Inferior parietal cortex (tissue), 1 donor: ENCODE measurements around the gene CPXM2.

ENCODE experiments used
- DNase-seq: peaks from one replicate; pipeline ENCODE4 v3.0.0-alpha.2; 2016; ENCODE audit errors: extremely low spot score

Gene CPXM2

DNA sequence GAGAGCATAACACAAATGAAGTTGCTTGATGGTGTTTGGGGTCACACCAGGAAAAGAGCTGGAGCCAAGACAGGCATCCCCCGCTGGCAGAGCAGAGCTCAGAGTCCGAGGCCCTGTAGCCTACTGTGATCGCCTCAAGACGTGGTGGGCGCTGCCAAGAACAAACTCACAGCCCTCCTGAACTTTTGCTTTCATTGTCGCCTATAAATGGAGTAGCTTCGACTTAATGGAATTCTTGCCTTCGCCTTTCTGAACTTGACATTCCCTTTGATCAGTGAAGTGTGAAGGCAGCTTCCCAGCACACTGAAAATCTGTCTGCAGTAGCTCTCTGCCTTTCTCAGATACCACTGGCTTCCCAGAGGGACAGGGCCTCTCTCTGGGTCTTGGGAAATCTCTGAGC lies 21.3 kb downstream of the CPXM2 start:
- no peak for DNase-seq

DNA sequence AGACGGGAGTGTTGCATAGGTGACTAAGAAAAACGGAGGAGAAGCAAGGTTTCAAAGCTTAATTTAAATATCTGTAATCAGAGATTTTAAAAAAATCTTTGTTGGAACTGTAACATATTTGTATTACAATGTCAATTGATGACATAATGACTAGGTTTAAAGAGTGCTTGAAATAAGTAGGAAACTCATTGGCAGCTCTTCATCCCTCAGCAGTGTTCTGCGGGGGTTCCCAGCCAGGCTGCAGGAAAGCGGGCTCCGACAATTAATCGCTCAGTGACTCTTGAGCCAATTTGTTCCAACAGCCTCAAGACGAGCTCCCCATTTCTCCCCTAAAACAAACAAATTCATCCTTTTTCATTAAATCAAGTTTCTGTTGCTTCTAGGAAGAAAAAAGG lies 22.6 kb downstream of the CPXM2 start:
- no peak for DNase-seq

DNA sequence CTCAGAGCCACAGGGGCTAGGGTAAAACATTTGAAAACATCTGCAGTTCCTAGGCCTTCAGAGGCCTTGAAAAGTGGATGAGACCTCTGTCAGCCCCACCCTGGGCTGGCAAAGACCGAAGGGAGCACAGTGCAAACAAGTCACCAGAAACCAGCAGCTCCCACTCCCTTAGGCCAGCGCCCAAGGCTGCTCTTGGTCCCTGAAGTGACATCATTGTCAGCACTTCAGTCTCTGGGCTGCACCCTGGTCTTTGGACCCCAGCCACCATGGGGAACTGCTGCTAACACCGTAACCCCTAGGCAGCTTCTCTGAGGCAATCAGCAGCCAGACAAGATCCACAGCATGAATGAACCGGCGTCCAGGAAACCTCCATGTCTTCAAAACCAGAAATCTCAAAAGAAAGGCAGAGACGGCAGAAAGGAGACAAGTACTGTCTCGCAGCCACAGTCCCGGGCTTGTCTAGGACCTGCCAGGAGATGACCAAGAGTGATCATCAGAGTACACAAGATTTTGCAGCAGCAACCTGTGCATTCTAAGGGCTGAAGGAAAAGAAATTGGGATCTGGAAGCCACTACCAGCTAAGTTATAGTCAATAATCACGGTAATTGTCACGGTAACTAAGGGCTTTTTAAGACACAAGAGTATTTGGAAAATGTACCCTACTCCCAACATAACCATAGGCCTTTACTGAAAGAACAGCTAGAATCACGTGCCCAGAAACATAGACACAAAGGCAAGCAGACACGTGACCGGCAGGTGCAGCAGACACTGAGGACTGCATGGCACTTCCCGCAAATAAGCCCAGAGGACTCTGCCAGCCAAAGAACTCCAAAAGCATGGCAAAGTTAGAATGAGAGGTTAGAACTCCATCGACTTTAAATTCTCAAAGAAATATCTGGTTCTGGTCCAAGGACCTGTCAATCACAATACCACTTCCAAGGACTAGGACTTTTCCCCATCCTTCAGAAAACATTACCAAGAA lies 23.3 kb downstream of the CPXM2 start:
- DNase-seq, result no peak

DNA sequence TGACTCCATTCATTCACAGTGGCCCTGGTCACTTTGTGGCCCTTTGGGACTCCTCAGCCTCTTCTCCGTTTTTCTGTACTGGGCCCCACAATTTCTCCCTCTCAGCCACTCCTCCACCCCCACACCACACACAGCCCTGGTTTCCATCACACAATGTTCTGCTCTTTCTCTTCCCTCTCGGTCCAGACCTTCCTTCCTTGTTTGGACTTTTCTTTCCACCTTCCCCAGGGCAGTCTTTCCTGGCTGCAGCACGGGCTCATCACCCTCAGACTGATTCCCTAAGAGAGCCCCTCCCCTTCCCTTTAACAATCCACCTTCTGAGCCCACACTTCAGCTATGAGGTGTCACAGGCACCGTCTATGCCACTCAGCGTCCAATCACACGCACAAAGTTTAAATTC lies 25.7 kb downstream of the CPXM2 start:
- DNase-seq, result no peak

DNA sequence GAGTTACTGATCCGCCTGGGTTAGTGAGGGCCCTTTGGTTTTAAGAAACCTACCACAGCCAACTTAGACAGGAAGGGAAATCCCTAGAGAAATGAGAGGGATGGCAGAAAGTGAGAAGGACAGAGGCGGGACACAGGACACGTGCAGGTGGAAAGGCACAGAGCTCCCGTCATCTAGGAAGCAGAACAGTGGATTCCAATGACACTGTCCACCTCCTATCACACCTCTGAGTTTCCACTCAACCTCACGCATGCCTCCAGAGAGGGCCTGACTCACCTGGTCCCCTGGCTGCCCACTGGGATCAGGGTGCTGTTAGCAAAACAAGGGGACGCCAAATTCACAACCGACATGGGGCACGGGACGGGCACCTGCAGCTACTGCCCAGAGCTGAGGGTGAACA lies 26.3 kb downstream of the CPXM2 start:
- DNase-seq, result no peak

DNA sequence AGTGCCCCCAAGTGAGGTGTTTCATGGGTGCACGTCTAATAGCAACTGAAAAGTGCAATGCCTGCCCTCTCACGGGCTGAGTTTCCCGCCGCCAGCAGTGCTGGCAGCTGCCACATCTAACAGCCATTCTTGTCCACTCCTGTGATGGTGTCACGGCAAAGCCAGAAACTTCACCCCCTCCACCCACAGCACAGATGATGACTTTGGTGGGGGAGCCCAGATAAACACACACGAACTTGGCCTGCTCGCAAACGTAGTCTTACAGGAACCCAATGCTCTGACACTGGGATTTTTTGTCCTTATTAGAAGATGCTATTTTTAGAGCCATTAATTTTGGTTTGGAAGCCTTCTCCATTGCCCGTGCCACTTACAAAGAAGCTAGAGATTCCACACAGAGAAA lies 26.7 kb downstream of the CPXM2 start:
- DNase-seq, result no peak

DNA sequence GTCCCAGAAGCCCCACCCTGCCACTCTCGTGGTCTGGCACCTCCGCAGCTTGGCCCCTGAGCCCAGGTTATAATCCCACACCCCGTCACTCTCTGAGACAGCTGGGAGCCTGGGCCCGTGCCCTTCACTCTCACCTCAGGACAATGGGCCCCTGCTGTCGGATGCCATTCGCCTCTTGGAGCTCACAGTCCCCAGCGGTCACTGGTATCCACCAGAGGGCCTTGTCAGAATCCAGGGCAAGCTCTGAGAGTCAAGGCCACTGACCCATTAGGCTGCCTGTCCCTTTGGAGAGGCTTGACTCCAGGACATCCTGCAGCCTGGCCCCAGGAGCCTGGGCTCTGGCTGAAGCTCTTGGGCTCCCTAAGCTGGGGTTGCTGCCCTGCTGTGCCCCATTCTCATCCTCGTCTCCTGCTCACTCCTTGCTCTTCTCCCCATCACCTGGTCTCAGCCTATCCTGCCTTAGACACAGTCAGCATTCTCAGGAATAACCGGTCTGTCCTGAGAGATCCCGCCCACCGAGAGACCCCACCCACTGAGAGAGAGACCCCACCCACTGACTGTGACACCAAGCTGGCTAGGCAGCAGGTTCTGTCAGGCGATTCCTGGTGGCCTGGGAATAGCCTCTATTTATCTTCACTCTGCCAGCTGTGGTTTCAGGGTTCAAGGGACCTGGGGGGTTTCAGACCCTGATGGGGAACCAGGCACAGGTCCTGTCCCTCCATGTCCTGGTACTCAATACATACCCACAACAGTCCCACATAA lies 27.7 kb downstream of the CPXM2 start:
- DNase-seq, result no peak

DNA sequence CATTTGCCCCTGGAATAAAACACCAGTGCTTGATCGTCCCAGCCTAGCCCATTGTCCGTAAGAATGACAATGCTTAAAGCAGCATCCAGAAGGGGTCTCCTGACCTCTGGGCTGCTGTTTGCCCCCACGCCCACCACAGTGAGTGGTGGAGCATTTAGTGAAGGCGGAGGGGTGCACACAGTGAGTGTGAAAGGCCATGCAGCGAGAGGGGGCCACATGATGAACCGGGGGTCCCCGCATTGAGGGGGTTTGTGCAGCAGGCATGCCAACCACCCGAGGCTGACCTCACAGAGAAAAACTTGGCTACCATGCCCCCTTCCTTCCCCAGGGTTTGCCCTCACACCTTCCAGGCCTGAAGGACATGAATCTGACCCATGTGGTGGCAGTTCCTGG lies 28.4 kb downstream of the CPXM2 start:
- DNase-seq, result no peak

DNA sequence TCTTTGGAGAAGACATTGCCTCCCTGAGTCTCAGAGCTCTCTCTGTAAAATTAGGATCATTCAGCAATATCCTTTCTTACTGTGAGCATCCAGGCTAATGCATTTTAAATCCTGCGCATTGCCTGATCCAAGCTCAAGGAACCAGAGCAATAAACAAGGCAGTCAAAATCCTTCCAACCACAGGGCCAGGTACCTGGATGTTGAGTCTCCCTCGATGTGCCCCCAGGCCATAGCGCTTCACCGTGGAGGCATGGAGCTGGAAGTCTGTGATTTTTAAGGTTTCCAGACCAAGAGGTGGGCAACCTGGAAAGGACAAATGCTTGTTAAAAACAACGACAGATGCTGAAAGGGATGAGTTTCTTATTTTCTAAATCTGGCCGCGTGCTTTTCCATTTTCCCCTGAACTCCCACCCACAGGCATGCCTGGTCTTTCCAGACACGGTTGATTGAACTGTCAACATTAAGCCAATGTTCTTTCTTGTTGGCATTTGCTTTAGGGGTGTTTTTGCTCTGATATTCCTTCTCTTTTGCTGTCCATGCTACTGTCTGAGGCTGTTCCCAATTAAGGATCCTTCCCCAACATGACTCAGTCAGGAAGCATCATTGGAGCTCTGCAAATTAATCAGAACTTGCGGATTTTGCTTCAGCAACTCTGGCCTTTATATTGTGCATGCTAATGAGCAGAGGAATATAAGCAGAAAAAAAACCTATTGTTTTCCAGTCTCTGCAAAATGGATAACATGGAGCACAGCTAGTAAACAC lies 29.0 kb downstream of the CPXM2 start:
- DNase-seq, result no peak

DNA sequence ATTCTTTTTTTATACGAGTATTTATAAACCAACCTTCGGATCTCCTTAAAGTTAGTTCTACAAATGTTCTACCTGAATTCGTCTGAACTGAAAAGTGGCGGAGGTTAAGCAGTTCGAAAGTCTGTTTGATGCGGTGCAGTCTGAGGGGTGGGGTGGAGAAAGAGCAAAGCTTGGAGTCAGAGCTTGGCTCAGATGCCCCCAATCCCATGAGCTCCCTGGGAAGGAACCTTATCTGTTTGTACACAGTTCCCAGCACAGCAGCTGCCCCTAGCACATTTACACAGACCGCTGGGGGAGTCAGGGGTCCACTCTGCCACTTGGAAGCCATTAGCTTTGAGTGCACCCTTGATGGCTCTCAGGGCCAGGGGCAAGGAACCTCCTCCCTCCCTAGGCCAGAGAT lies 30.8 kb downstream of the CPXM2 start:
- no peak for DNase-seq

DNA sequence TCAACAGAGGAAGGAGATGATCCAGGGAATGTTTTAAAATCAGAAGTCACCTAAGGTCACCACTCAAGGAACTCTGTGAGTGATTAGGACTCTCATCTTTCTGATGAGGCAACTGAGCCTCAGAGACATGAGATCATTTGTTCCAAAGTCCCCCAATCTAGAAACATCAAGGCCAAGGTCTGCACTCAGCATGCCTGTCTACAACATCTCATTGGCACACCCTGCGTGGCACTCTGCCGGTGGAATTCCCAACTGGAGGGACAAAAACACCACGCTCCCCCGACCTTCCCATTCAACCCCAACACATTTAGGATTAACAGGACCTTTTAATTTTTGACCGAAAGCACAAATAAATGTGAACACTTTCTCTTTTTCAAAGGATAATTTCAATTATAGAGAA lies 31.4 kb downstream of the CPXM2 start:
- DNase-seq, result no peak

DNA sequence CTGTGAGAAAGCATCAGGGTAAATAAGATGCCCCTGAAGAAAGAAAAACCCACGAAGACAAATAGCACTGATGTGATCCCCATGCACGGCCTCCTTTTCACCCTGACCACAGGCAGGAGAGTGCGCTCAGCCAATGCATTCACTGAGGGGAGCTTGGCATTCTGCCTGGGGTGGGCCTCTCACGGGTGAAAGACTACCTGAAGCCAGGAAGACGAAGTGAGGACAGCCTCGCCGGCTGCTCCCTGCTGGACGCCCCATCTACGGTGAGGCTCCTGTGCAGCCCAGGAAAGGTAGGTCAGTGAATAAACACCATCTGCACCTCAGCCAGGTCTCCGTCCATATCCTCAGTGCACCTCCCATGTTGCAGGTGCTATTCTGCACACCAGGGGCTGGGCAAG lies 32.0 kb downstream of the CPXM2 start:
- no peak for DNase-seq

DNA sequence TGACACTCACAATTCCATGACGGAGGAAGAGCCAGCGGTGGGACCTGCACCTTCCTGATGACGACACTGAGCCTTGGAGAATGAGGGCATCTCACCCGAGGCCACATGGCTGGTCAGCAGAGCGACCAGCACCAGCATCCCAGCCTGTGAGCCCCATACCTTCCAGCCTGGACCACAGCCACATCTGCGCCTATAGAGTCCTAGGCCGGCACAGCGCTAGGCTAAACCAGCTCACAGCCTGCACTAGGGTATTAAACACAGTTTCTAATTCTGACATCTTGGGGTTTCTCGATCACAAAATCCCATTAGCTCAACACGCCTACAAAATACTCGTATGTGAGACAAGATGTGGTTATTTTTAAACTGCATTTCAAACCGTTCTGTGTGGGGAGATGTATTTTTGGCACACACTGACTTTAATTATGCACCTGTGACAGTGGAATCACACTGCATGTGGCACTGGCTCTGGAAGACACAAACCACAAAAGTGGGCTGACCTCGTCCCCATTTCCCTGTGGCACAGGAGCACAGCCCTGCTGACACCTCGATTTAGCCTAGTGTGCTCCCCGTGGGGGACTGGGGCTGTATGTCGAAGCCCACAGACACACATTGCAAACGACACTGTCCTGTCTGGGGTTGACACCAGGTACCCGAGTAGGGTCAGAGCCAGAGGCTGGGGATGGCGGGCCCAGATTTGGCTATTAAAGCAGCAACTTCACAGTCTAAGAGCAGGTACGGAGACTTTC lies 32.5 kb downstream of the CPXM2 start:
- DNase-seq, result peak; percentile 14

DNA sequence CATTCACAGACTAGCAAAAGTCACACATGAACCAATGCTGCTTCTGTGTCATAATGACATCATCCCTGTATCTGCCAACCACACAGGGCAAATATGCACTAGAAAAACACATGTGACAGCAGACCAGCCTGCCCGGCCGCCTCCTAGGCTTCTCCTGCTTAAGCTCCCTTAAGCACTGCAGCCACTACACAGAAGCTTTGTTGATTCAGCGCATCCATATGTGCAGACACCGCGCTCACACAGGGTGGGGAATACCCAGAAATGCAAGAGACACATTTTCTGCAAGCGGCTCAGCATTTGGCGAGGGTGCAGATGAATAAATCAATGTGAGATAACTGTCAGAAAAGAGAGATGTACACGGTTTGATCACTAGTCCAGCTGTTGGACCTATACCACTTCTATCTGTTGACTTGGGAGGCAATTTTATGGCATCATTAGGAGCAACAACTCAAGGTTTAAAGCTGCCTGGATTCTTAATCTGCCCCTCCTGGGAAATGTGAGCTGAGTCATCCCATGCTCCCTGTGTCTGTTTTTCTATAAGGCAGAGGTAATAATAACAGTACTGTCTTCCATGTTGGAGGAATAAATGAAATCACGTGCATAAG lies 33.4 kb downstream of the CPXM2 start:
- DNase-seq, result peak; percentile 16

DNA sequence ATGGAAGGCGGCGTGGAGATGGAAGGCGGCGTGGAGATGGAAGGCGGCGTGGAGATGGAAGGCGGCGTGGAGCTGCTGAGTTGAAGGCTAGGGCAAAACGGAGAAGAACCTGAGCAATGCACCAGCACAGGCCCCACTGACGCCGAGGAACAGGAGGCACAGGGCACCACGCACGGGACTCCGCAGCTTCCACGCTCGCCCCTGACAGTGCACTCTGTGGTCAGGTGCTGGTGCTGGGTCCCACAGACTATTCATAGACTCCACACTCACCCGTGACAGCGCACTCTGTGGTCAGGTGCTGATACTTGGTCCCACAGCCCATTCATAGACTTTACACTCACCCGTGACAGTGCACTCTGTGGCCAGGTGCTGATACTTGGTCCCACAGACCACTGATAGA lies 34.0 kb downstream of the CPXM2 start:
- DNase-seq, result no peak

DNA sequence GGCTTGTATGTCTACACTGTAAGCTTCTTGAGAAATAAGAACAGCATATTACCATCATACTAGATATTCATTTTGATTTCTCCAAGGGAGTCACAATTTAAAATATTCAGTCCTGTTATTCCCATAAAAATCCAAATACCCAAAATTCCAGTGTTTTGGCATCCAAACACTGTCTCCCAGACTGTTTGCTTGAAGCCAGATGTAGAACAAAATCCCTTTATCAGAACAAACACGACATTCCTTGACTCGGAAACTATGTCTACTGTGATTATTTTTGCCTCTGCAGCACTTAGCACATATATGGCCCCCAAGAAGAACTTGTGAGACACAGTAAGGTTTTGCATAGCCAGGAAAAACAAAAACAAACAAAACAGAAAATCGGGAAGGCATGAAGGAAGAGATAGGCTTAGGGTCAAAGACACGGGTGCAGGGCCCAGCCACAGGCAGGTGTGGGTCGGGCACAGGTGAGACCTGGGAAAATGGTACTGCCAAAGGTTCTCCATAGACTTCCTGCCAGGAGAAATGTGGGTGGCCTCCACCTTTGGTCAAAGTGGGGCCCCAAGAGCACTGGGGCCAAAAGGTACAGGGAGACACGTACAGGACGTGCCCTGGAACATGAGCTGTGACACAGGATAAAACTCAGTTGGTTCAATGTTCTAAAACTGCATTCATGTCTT lies 36.5 kb downstream of the CPXM2 start:
- DNase-seq, result no peak

DNA sequence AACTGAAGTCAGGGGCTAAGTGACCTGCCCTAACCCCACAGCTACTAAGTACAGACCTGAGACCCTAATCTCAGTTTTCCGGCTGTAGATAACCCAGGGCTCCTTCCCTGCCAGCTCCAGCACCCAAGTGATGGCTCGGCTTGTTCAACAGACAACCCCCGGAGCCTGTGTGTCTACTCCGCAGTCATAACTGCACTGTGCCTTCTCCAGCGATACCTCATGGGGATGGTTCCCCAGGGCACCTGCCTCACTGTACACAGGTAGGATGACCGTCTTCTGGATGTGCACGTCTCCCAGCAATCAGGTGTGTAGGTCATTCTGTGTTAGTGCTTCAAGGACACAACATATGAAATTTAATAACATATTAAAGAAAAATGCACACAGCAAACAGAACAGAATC lies 37.1 kb downstream of the CPXM2 start:
- no peak for DNase-seq

DNA sequence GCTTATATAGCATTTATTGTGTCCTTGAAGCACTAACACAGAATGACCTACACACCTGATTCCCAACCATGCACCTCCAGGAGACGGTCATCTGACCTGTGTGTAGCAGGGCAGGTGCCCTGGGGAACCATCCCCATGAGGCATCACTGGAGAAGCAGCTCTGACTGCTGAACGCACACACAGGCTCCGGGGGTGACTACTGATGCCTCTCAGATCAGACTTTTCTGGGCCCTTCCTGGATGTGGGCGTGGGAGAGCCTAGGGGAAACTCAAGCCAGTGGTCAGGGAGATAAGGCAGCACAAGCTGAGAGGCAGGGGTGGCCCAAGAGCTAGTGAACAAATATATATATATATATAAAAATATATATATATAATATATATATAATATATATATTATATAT lies 37.6 kb downstream of the CPXM2 start:
- DNase-seq, result no peak

DNA sequence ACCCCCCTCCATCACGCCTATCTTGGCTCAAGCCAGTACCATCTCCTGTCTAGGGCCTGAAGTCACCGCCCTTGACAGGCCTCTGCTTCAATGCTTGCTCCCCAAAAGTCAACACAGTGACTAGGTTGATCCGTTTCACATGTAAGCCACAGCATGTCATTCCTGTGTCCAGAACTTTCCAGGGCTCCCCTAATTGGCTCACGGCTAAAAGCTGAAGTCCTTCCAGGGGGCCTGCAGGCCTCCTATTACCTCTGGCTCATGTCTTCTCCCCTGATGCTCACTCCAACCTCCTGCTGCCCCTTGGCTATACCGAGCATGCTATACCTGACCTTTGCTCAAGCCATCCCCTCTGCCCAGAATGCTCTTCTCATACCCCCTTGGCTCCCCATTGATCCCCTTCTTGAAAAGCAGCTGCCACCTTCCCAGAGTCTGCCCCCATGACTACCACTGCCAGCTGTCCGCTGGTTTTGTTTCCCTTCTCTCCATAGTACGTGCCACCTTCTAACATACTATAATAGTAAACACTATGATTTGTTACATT lies 39.1 kb downstream of the CPXM2 start:
- DNase-seq, result no peak
